ENCODE results near the gene SHROOM4. TPM values are rescaled to one million over a fixed set of nuclear protein-coding genes. Genes with fewer than 3 reads are reported as not detected.

Gene SHROOM4
- total RNA-seq, 1 donor from 2014 or later = 6.1 TPM

DNA sequence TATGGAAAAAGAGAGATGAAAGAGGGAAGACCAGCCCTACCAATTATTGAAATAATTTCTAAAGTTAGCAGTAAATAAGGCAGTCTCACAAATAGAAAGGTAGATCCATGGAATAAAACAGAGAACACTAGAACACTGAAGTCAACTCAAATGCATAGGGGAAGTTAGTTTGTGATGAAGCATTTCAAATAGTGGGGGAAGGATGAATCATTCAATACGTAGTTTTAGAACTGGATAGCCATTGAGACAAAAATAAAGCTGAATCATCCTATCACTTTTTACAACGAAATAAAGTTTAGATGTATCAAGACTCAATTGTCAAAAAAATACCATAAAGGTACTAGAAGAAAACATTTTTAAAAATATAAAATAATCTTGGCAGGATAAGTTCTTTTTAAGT is 200.1 kb downstream of the SHROOM4 start:
- TF ChIP-seq, protein P1, sequence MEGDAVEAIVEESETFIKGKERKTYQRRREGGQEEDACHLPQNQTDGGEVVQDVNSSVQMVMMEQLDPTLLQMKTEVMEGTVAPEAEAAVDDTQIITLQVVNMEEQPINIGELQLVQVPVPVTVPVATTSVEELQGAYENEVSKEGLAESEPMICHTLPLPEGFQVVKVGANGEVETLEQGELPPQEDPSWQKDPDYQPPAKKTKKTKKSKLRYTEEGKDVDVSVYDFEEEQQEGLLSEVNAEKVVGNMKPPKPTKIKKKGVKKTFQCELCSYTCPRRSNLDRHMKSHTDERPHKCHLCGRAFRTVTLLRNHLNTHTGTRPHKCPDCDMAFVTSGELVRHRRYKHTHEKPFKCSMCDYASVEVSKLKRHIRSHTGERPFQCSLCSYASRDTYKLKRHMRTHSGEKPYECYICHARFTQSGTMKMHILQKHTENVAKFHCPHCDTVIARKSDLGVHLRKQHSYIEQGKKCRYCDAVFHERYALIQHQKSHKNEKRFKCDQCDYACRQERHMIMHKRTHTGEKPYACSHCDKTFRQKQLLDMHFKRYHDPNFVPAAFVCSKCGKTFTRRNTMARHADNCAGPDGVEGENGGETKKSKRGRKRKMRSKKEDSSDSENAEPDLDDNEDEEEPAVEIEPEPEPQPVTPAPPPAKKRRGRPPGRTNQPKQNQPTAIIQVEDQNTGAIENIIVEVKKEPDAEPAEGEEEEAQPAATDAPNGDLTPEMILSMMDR (IDR thresholded peaks at IDR 0.05; ENCODE audit: insufficient read depth, low read length, poor library complexity, severe bottlenecking) = no peak
- Histone ChIP-seq H3K36me3 (ENCODE audit: control insufficient read depth, insufficient read depth, low read length) (no peaks in the 10 kb centered on the region), H3K27me3 (ENCODE audit: control insufficient read depth, insufficient read depth, low read length) (no peaks in the 10 kb centered on the region), H3K4me3 (ENCODE audit: low read depth, low read length) (no peak overlapping the region)
- no peak for DNase-seq (ENCODE audit: low read depth)

DNA sequence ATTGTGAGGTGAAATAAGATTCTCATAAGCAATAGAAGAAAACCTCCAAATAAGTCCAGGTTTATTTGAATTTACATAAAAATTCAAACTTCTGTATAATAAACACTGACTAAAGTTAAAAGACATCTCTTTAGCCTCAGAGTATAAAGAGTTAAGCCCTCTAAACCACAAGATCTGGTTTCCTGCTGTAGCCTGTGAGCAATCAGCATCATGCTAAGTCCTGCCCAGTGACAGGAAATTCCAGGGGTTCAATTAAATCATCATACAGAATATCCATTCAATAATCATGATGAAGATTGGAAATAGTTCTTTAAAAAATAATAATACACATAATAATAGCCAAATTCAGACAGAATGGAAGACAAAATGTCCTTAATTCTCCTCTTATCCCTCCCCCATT is 204.2 kb downstream of the SHROOM4 start:
- H3K27me3 ChIP-seq (ENCODE audit: control insufficient read depth, insufficient read depth, low read length) = no peaks in the 10 kb centered on the region
- no peak for DNase-seq (ENCODE audit: low read depth)
- TF ChIP-seq, protein P1 (IDR thresholded peaks at IDR 0.05; ENCODE audit: insufficient read depth, low read length, poor library complexity, severe bottlenecking) = no peak
- no peak overlapping the region for H3K4me3 ChIP-seq (ENCODE audit: low read depth, low read length)
- no peaks in the 10 kb centered on the region for H3K36me3 ChIP-seq (ENCODE audit: control insufficient read depth, insufficient read depth, low read length)

DNA sequence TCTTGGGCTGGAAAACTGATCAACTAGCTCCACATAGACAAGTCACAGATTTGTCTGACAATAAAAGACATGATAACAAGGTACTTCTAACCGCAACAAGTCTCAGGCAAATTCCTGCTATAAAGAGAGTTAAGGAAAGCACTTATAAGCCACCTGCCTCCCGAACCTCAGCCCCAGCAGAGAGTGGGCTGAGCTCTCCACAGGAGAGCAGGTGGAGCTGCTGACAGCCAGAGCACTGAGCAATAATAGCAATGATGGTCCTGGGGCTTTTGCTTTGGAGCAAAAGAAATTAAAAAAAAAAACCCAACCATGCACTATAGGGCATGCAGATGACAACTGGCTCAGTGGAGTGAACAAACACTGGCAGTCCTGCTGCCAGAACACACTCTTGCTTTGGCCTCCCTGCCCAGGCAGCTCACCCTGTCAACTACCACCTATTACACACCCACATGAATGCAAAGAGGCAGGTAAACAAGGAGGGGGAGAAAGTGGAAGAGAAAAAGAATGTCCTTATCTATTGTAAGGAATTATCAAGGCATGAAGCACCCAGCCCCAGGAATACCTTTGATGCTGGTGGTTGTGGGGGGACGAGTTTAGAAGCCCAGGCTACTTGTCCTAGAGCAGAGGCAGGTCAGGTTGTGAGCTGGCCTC is 207.6 kb downstream of the SHROOM4 start:
- no peak overlapping the region for H3K4me3 ChIP-seq (ENCODE audit: low read depth, low read length)
- TF ChIP-seq, protein P1 (IDR thresholded peaks at IDR 0.05; ENCODE audit: insufficient read depth, low read length, poor library complexity, severe bottlenecking) = no peak
- no peaks in the 10 kb centered on the region for H3K27me3 ChIP-seq (ENCODE audit: control insufficient read depth, insufficient read depth, low read length)
- no peak for DNase-seq (ENCODE audit: low read depth)
- H3K36me3 ChIP-seq (ENCODE audit: control insufficient read depth, insufficient read depth, low read length) = no peaks in the 10 kb centered on the region

DNA sequence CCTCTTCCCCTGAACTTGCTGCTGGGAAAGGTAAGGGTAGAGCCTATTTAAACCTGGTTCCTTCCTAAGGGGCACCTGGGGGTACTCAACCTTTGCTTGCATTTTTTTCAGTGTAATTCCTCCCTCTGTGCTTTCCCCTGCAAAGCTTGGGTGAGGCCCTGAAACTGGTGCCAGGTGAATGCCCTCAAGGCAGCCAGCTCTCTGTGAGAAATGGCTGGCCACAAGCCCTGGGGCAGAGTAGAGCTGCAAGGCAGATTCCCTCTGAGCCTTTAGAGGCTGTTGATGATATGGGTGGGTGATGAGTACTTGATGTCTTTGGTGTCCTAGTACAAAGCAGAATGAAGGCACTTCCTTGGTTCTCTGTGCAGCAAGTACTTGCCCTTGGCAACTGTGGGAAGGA is 217.9 kb downstream of the SHROOM4 start:
- DNase-seq (ENCODE audit: low read depth) = no peak
- no peaks in the 10 kb centered on the region for H3K36me3 ChIP-seq (ENCODE audit: control insufficient read depth, insufficient read depth, low read length)
- H3K4me3 ChIP-seq (ENCODE audit: low read depth, low read length) = no peak overlapping the region
- H3K27me3 ChIP-seq (ENCODE audit: control insufficient read depth, insufficient read depth, low read length) = no peaks in the 10 kb centered on the region
- TF ChIP-seq, protein P1 (IDR thresholded peaks at IDR 0.05; ENCODE audit: insufficient read depth, low read length, poor library complexity, severe bottlenecking) = no peak

DNA sequence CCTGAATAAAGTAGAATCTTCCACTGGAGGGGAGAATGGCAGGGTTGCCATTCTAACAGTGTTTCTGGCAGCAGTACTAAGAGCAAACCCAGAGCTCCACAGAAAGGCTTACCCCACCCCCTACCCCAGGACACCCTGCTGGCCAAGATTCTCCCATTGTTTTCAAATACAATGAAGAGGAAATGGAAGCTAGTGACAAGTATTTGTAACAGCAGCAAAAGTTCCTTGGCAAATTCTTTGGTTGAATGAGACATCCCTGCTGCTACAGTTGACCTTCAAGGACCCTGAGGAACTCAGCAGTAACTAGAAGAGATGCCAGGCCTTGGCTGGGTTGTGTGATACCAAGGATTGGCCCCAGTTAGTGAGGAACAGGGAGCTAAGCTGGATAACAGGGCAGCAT is 219.2 kb downstream of the SHROOM4 start:
- H3K27me3 ChIP-seq (ENCODE audit: control insufficient read depth, insufficient read depth, low read length) = no peaks in the 10 kb centered on the region
- no peaks in the 10 kb centered on the region for H3K36me3 ChIP-seq (ENCODE audit: control insufficient read depth, insufficient read depth, low read length)
- DNase-seq (ENCODE audit: low read depth) = no peak
- no peak overlapping the region for H3K4me3 ChIP-seq (ENCODE audit: low read depth, low read length)
- TF ChIP-seq, protein P1 (IDR thresholded peaks at IDR 0.05; ENCODE audit: insufficient read depth, low read length, poor library complexity, severe bottlenecking) = no peak

DNA sequence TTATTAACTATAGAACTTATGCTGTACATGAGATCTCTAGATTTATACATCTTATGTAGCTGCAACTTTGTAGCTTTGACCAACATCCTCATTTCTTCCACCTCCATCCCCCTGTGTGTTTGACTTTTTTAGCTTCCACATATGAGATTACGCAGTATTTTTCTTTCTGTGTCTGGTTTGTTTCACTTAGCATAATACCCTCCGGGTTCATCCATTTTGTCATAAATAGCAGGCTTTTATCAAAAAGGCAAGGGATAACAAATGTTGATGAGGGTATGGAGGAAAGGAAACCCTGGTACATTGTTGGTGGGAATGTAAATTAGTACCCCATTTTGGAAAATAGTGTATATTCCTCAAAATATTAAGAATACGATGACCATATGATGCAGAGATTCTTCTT is 227.0 kb downstream of the SHROOM4 start:
- Histone ChIP-seq H3K4me3 (ENCODE audit: low read depth, low read length) (no peak overlapping the region), H3K36me3 (ENCODE audit: control insufficient read depth, insufficient read depth, low read length) (no peaks in the 10 kb centered on the region), H3K27me3 (ENCODE audit: control insufficient read depth, insufficient read depth, low read length) (no peaks in the 10 kb centered on the region)
- no peak for DNase-seq (ENCODE audit: low read depth)
- TF ChIP-seq, protein P1 (IDR thresholded peaks at IDR 0.05; ENCODE audit: insufficient read depth, low read length, poor library complexity, severe bottlenecking) = no peak

Measured in kidney epithelial cell (primary cell).